Measurements from ENCODE around the gene HOXA3. TPM values are rescaled to one million over a fixed set of nuclear protein-coding genes. Genes with fewer than 3 reads are reported as not detected.

Gene HOXA3
- total and polyA plus RNA-seq, 9 of the 15 experiments (the other 6 are each of a cell fraction or from before 2014, with no cell fraction given) = 0.04 to 0.13 TPM; not detected in 7

DNA sequence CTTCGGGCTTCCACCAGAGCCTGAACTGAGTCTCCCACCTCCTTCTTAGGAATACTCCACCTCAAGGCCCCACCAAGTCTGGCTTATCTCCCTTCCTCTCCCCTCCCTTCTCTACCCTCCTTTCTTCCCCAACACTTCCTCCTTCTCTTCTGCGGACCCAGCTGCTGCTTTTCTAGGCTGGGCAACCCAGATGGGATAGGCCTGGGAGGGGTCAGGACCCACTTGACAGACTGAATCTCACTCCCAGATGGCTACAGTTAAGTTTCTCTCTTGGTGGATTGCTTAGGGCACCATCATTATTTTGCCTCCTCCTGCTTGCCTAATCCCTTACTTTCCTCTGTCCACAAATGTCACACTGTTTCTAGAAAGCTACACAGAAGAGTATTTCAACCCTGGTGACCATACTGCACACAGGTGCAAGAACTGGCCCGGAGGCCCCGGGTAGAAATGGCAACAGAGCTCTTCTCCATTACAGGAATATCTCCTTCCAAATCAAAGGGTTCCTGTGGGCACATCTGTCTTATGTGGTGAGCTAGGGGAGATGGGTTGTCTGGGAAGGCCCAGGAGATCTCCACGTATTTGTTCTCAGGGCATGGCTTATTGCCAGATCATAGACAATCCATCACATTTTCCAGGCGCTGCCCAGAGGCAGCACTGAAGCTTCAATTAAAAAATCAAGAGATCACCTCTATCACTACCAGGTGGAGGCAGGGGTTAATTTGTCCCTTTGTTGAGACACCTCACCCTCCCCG is 37.8 kb upstream of the HOXA3 start:
- Histone ChIP-seq H3K4me2 (ENCODE audit: insufficient read depth, low read length) (no peak overlapping the region), H3K79me2 (ENCODE audit: control insufficient read depth, insufficient read depth, low read length) (no peaks in the 10 kb centered on the region), H3K27ac (ENCODE audit: extremely low read depth, low read depth, low read length) (no peak overlapping the region), H3K9me1 (ENCODE audit: control insufficient read depth, insufficient read depth, low read length) (no peaks in the 10 kb centered on the region), H4K20me1 (replicated peaks; ENCODE audit: control insufficient read depth, insufficient read depth, low read length) (no peaks in the 10 kb centered on the region), H3K36me3 (ENCODE audit: control insufficient read depth, insufficient read depth, low read length) (no peaks in the 10 kb centered on the region), H3K27me3 (ENCODE audit: control insufficient read depth in 2 of 2, insufficient read depth in 2 of 2, low read length in 2 of 2) (peaks cover 40 to 72% of the 10 kb centered on the region in 2 experiments), H3K9me3 (replicated peaks; ENCODE audit: control insufficient read depth, insufficient read depth, low read depth, low read length) (no peaks in the 10 kb centered on the region), H3K4me3 (no peak overlapping the region), H2AFZ (ENCODE audit: low read depth, low read length) (no peak overlapping the region), H3K4me1 (replicated peaks in 1 of 2; ENCODE audit: control insufficient read depth in 2 of 2, insufficient read depth in 2 of 2, low read length in 2 of 2) (peaks cover 0 to 21% of the 10 kb centered on the region in 2 experiments; a peak in 2 of 5 replicates), H3K9ac (ENCODE audit: insufficient read depth in 1 of 2, low read depth in 2 of 2, low read length in 2 of 2) (no peak overlapping the region)
- FAIRE-seq (no peak), DNase-seq (ENCODE audit: extremely low read depth in 1 of 4, low spot score in 3 of 4) (no peak), ATAC-seq (no peak)
- WGBS (ENCODE audit: insufficient coverage, low coverage, missing lambda C conversion rate) = 0% methylated on average over 7 of the region's 7 CpGs
- ChIA-PET POLR2A (no interaction called here), CTCF (ENCODE audit: low intra/inter-chr PET ratio) (no interaction called here)
- intact Hi-C loops (cut with micrococcal nuclease) = no loop called here
- no peak for TF ChIP-seq U2AF2 (optimal IDR thresholded peaks at IDR 0.05; ENCODE audit: low read depth, low read length)
- TF ChIP-seq TAL1 (IDR thresholded peaks at IDR 0.05) = no peak
- no peak for TF ChIP-seq NFE2L1 (tag; IDR thresholded peaks at IDR 0.05; ENCODE audit: borderline replicate concordance, low read depth)
- TF ChIP-seq, protein P1, sequence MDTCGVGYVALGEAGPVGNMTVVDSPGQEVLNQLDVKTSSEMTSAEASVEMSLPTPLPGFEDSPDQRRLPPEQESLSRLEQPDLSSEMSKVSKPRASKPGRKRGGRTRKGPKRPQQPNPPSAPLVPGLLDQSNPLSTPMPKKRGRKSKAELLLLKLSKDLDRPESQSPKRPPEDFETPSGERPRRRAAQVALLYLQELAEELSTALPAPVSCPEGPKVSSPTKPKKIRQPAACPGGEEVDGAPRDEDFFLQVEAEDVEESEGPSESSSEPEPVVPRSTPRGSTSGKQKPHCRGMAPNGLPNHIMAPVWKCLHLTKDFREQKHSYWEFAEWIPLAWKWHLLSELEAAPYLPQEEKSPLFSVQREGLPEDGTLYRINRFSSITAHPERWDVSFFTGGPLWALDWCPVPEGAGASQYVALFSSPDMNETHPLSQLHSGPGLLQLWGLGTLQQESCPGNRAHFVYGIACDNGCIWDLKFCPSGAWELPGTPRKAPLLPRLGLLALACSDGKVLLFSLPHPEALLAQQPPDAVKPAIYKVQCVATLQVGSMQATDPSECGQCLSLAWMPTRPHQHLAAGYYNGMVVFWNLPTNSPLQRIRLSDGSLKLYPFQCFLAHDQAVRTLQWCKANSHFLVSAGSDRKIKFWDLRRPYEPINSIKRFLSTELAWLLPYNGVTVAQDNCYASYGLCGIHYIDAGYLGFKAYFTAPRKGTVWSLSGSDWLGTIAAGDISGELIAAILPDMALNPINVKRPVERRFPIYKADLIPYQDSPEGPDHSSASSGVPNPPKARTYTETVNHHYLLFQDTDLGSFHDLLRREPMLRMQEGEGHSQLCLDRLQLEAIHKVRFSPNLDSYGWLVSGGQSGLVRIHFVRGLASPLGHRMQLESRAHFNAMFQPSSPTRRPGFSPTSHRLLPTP (IDR thresholded peaks at IDR 0.05; ENCODE audit: borderline replicate concordance, extremely low read depth, insufficient read length) = no peak
- TF ChIP-seq, protein P2, sequence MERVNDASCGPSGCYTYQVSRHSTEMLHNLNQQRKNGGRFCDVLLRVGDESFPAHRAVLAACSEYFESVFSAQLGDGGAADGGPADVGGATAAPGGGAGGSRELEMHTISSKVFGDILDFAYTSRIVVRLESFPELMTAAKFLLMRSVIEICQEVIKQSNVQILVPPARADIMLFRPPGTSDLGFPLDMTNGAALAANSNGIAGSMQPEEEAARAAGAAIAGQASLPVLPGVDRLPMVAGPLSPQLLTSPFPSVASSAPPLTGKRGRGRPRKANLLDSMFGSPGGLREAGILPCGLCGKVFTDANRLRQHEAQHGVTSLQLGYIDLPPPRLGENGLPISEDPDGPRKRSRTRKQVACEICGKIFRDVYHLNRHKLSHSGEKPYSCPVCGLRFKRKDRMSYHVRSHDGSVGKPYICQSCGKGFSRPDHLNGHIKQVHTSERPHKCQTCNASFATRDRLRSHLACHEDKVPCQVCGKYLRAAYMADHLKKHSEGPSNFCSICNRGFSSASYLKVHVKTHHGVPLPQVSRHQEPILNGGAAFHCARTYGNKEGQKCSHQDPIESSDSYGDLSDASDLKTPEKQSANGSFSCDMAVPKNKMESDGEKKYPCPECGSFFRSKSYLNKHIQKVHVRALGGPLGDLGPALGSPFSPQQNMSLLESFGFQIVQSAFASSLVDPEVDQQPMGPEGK (CRISPR knock-in tag; IDR thresholded peaks at IDR 0.05; ENCODE audit: borderline replicate concordance) = no peak
- TF ChIP-seq ZBED1 (IDR thresholded peaks at IDR 0.05) = no peak
- TF ChIP-seq STAT5B (CRISPR knock-in tag; IDR thresholded peaks at IDR 0.05) = no peak
- TF ChIP-seq ZNF175 (CRISPR knock-in tag; IDR thresholded peaks at IDR 0.05; ENCODE audit: low read depth) = no peak
- TF ChIP-seq, protein P3, sequence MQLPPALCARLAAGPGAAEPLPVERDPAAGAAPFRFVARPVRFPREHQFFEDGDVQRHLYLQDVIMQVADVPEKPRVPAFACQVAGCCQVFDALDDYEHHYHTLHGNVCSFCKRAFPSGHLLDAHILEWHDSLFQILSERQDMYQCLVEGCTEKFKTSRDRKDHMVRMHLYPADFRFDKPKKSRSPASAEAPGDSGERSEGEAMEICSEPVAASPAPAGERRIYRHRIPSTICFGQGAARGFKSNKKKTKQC (CRISPR knock-in tag; IDR thresholded peaks at IDR 0.05) = no peak
- BruUV-seq (replicated peaks) = no TSS peak
- in situ Hi-C loops (cut with MboI) = no loop called here

Measured in K562 (cell line).